Peyer's patch (tissue), 4 donors: ENCODE measurements around the gene TBXAS1.

Experiments
- CTCF ChIP-seq, 6 experiments: fragments of 450-650 bp in 4 of 6; fragments of 200-600 bp in 2 of 6; sonication (generic) in 1 of 6; IDR thresholded peaks; one replicate each; pipeline ENCODE4 v1.5.1; 2017 to 2019; ENCODE audit warnings: antibody characterized with exemption in 6 of 6, mild to moderate bottlenecking in 3 of 6, moderate library complexity in 1 of 6
- POLR2A ChIP-seq, 2 donors: fragments of 450-650 bp; IDR thresholded peaks; one replicate each; pipeline ENCODE4 v1.5.1; 2017; ENCODE audit warnings: antibody characterized with exemption in 2 of 2, mild to moderate bottlenecking in 2 of 2, moderate library complexity in 2 of 2

- TF ChIP-seq POLR2A (IDR thresholded peaks at IDR 0.05), result no peak
- no peak for TF ChIP-seq CTCF (IDR thresholded peaks at IDR 0.05)
Observed at GRCh38 chr7:139901056-139901795, 72.2 kb downstream of the TBXAS1 start.
